HG02840 (cell line): Measurements from ENCODE around the gene PPFIA1.
A peak's percentile ranks its signal among the peaks of the same experiment; 100 is the strongest.
"Not testable (repeated sequence)": the region's sequence is repeated elsewhere in the genome, so short reads cannot be mapped to it uniquely, and the experiment has no call there.

ENCODE experiments used
- ATAC-seq: cut with Tn5 transposase; IDR thresholded peaks from one replicate; pipeline ENCODE4 v1.9.1; 2021; ENCODE audit warnings: mild to moderate bottlenecking, moderate library complexity, moderate number of reproducible peaks; ENCODE audit not compliant: unreplicated experiment, low FRiP score

PPFIA1 gene

GRCh38 chr11:70250876-70251658, 19.4 kb upstream of the PPFIA1 start:
- no peak for ATAC-seq

- ATAC-seq = no peak
Measured at GRCh38 chr11:70251659-70252321, 18.7 kb upstream of the PPFIA1 start.

GRCh38 chr11:70252844-70253243, 17.6 kb upstream of the PPFIA1 start:
- no peak for ATAC-seq

- ATAC-seq = no peak
Measured at GRCh38 chr11:70255477-70256116, 14.9 kb upstream of the PPFIA1 start.

GRCh38 chr11:70259077-70259476, 11.4 kb upstream of the PPFIA1 start:
- ATAC-seq = not testable (repeated sequence)

- ATAC-seq = no peak
Measured at GRCh38 chr11:70262951-70263350, 7.5 kb upstream of the PPFIA1 start.

GRCh38 chr11:70263363-70263762, 7.1 kb upstream of the PPFIA1 start:
- ATAC-seq = no peak

DNA sequence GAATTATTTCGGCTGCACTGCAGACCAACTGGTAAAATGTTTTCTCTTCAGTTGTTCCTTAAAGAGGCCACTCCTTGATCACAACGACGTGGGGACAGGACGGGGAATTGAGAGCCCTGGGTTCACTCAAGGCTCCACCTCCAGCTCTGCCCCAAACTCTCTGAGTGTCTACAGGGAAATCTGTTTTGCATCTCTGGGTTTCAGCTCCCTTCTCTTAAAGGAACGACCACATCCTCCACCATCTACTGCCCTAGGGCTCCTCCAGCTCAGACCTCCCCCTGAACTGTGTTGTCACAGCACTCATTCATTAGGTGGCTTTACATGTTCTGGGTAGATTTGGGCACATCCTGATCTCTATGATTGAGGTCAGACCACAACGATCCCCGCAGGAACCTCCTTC, 5.1 kb upstream of the PPFIA1 start:
- no peak for ATAC-seq

DNA sequence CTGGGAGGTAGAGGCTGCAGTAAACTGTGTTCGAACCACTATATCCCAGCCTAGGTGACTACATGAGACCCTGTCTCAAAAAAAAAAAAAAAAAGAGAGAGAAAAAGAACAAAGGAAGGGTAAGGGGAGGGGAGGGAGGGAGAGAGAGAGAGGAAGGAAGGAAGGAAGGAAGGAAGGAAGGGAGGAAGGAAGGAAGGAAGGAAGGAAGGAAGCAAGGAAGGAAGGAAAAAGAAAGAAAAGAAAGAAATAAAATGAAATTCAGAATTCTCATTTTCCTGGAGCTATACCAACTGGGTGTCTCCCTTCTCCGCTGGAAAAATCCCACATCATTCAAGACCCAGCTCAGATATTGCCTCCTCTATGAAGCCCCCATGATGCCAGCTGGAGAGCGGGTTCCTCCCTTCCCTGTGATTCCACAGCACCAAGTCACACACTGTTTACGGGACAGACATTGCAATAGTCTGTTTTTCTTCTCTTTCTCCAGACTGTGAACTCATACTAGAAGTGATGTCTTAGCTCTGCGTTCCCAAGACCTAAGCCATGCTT, 3.0 kb upstream of the PPFIA1 start:
- ATAC-seq = no peak

DNA sequence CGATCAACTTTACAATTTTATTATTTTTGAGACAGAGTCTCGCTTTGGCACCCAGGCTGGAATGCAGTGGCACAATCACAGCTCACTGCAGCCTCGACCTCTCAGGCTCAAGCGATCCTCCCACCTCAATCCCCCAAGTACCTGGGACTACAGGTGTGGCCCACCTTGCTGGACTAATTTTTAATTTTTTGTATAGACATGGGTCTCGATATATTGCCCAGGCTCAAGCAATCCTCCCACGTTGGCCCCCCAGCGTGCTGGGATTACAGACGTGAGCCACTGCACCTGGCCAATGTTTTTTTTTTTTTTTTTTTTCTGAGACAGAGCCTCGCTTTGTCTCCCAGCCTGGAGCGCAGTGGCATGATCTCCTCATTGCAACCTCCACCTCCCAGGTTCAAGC, 2.0 kb upstream of the PPFIA1 start:
- ATAC-seq = no peak

GRCh38 chr11:70270877-70271648, 573 bp downstream of the PPFIA1 start:
- ATAC-seq = peak; percentile 31

GRCh38 chr11:70271649-70271953, 1.1 kb downstream of the PPFIA1 start:
- ATAC-seq = no peak

DNA sequence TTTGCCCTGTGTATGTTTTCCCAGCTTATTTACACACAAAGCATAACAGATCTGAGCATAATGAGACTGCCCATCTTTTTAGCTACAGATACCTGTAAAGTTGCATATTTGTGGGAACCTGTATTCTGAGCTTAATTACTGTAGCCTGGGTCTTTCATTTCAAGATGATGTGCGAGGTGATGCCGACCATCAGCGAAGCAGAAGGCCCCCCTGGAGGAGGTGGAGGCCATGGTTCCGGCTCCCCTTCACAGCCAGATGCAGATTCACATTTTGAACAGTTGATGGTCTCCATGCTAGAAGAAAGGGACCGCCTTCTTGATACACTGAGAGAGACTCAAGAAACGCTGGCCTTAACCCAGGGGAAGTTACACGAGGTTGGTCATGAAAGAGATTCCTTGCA, 1.5 kb downstream of the PPFIA1 start:
- no peak for ATAC-seq

DNA sequence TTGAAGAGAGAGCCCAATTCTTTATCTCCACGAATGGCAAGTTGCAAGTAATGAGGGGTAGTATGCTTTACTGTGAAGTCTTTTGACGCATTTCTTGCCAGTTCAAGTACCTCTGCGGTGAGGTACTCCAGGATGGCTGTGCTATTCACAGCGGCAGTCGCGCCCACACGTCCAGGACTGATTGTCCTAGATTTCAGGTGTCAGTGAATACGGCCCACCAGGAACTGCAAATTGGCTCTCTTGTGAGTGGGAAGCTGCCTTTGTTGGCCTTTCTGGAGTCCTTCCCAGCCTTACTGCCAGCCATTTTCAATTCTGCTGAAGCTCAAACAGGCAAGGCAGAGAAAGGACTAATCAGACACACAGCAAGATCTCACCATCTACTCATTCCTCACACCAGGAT, 8.5 kb downstream of the PPFIA1 start:
- ATAC-seq = no peak

GRCh38 chr11:70281156-70281609, 10.7 kb downstream of the PPFIA1 start:
- no peak for ATAC-seq

GRCh38 chr11:70282012-70282411, 11.5 kb downstream of the PPFIA1 start:
- no peak for ATAC-seq

DNA sequence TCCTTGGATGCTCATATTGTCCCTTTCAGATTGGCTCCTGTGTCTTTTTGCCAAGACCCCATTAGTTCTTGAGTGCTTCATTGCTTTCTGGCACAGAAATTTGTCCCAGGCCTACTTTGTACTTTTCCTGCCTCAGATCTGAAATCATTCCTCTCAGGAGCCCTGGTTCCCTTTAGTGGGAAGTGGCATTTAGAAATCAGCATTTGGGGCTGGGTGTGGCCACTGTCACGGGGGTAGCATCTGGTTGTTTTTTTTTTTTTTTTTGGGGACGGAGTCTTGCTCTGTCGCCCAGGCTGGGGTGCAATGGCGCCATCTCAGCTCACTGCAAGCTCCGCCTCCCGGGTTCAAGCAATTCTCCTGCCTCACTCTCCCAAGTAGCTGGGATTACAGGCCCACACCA, 18.2 kb downstream of the PPFIA1 start:
- no peak for ATAC-seq

DNA sequence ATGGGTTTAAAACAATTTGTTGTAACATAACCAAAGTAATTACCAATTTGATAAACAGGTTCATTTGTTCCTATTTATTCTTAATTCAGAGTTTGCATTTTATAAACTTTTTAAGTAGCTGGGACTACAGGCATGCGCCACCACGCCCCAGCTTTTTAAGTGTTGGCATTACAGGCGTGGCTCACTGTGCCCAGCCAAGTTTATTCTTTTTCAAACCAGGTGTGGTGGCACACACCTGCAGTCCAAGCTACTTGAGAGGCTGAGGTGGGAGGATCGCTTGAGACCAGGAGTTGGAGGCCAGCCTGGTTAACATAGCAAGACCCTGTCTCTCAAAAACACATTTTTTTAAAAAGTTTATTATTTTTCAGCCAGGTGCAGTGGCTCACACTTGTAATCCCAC, 19.1 kb downstream of the PPFIA1 start:
- ATAC-seq = no peak

GRCh38 chr11:70290361-70291065, 20.0 kb downstream of the PPFIA1 start:
- ATAC-seq = no peak

DNA sequence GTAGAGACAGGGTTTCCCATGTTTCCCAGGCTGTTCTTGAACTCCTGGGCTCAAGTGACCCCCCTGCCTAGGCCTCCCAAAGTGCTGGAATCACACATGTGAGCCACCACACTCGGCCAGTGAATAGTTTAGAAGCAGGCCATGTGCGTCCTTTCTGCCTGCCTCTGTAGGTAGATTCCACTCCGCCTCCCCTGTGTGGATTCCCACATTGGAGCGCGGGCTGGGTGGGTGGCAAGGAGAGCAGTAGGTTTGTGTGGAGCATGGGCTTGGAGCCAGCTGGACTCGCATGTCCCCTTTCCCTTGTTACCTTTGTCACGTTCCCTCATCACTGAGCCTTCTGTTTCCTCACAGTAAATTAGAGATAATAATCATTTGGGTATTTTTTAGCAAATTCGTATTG, 21.7 kb downstream of the PPFIA1 start:
- no peak for ATAC-seq
